SK-N-SH (cell line): Measurements from ENCODE around the gene ASTN2. TPM values are rescaled to one million over a fixed set of nuclear protein-coding genes. Genes with fewer than 3 reads are reported as not detected.

Experiments
- CTCF ChIA-PET: fragments of 300-600, 350-600 bp; formaldehyde crosslinking; extraction: SDS; loops from one replicate; lab custom pipeline; 2021; lab: Yijun Ruan, JAX
- POLR2A ChIA-PET: fragments of 350-600 bp; sonication (Branson Sonifier 250); formaldehyde crosslinking; extraction: SDS; loops from one replicate; lab custom pipeline; 2020; ENCODE audit warnings: antibody characterized with exemption, inconsistent platforms; lab: Yijun Ruan, JAX
- DNase-seq: peaks from one replicate; pipeline ENCODE4 v3.0.0; 2012
- H2AFZ ChIP-seq: fragments of 200-600 bp; sonication (generic); 2 replicates; pipeline ENCODE4 v1.8.1; 2016; ENCODE audit warnings: antibody characterized with exemption, mild to moderate bottlenecking, low read depth
- H3F3A ChIP-seq: fragments of 200-600 bp; sonication (generic); replicated peaks from 2 replicates; pipeline ENCODE3; 2016; ENCODE audit warnings: antibody characterized with exemption, mild to moderate bottlenecking; ENCODE audit not compliant: insufficient read depth
- H3K27ac ChIP-seq, 2 experiments: fragments of 200-500 bp in 1 of 2; fragments of 200-600 bp in 1 of 2; sonication (Bioruptor generic) in 1 of 2; sonication (generic), shearing (Covaris generic) in 1 of 2; 2 replicates each; pipeline versions ENCODE4 v1.5.1 to v1.6.1; 2014 to 2016; ENCODE audit warnings: low read depth in 2 of 2, inconsistent platforms in 1 of 2, low read length in 1 of 2, mild to moderate bottlenecking in 1 of 2, mixed read lengths in 1 of 2
- H3K27me3 ChIP-seq: fragments of 200-600 bp; sonication (generic), shearing (Covaris generic); 2 replicates; pipeline ENCODE4 v1.6.1; 2016; ENCODE audit warnings: mixed run types; ENCODE audit not compliant: insufficient read depth
- H3K36me3 ChIP-seq, 2 experiments: fragments of 200-500 bp in 1 of 2; fragments of 200-600 bp in 1 of 2; sonication (Bioruptor generic) in 1 of 2; sonication (generic) in 1 of 2; replicated peaks in 1 of 2; 2 replicates each; pipeline versions ENCODE3 to v1.5.1; 2014 to 2016; ENCODE audit warnings: low read length in 1 of 2, mild to moderate bottlenecking in 1 of 2; ENCODE audit not compliant: insufficient read depth in 2 of 2, control insufficient read depth in 1 of 2
- H3K4me1 ChIP-seq, 2 experiments: fragments of 200-500 bp in 1 of 2; fragments of 200-600 bp in 1 of 2; sonication (Bioruptor generic) in 1 of 2; sonication (generic), shearing (Covaris generic) in 1 of 2; 2 replicates each; pipeline versions ENCODE4 v1.5.1 to v1.6.1; 2014 to 2016; ENCODE audit warnings: low read depth in 1 of 2, low read length in 1 of 2, mixed run types in 1 of 2; ENCODE audit not compliant: insufficient read depth in 2 of 2, control insufficient read depth in 1 of 2
- H3K4me2 ChIP-seq: fragments of 200-600 bp; sonication (generic), shearing (Covaris generic); 2 replicates; pipeline ENCODE4 v1.6.1; 2017; ENCODE audit warnings: mixed run types
- H3K4me3 ChIP-seq, 2 experiments: fragments of 200-500 bp in 1 of 2; fragments of 200-600 bp in 1 of 2; sonication (Bioruptor generic) in 1 of 2; sonication (generic), shearing (Covaris generic) in 1 of 2; 2 replicates each; pipeline versions ENCODE4 v1.5.1 to v1.8.1; 2014 to 2016; ENCODE audit warnings: low read depth in 2 of 2, inconsistent platforms in 1 of 2, low read length in 1 of 2, mild to moderate bottlenecking in 1 of 2, mixed read lengths in 1 of 2, moderate library complexity in 1 of 2
- H3K79me2 ChIP-seq: fragments of 200-600 bp; sonication (generic); 2 replicates; pipeline ENCODE4 v1.8.1; 2017; ENCODE audit warnings: mild to moderate bottlenecking; ENCODE audit not compliant: insufficient read depth
- H3K9ac ChIP-seq: fragments of 200-600 bp; sonication (generic); 2 replicates; pipeline ENCODE4 v1.6.1; 2017; ENCODE audit warnings: mixed run types
- H3K9me2 ChIP-seq: fragments of 200-600 bp; sonication (generic); 2 replicates; pipeline ENCODE4 v1.6.1; 2017; ENCODE audit warnings: mixed run types
- H3K9me3 ChIP-seq: fragments of 200-600 bp; sonication (generic); 2 replicates; pipeline ENCODE4 v1.6.1; 2017; ENCODE audit warnings: mixed run types, mild to moderate bottlenecking, moderate library complexity
- H4K20me1 ChIP-seq: fragments of 200-600 bp; sonication (generic); 2 replicates; pipeline ENCODE4 v1.6.1; 2017; ENCODE audit warnings: mild to moderate bottlenecking, mixed run types; ENCODE audit not compliant: insufficient read depth
- FOSL2 ChIP-seq: IDR thresholded peaks from 2 replicates; pipeline ENCODE4 v1.4.0; 2012; ENCODE audit warnings: low read depth, mild to moderate bottlenecking, moderate library complexity, borderline replicate concordance
- FOXJ3 ChIP-seq: sonication (generic); formaldehyde crosslinking; IDR thresholded peaks from 2 replicates; pipeline ENCODE4 v1.5.1; 2020; ENCODE audit warnings: mild to moderate bottlenecking, missing genetic modification reagents
- JUND ChIP-seq: IDR thresholded peaks from 2 replicates; pipeline ENCODE4 v1.4.0; 2012
- MEF2A ChIP-seq: IDR thresholded peaks from 2 replicates; pipeline ENCODE4 v1.4.0; 2012; ENCODE audit warnings: low read depth, borderline replicate concordance
- MXI1 ChIP-seq: IDR thresholded peaks from 2 replicates; pipeline ENCODE4 v1.6.1; 2012; ENCODE audit warnings: mild to moderate bottlenecking, low read depth, low read length, improper control_type of control experiment
- NFIC ChIP-seq: IDR thresholded peaks from 2 replicates; pipeline ENCODE4 v1.4.0; 2012; ENCODE audit warnings: borderline replicate concordance
- RAD21 ChIP-seq: IDR thresholded peaks from 2 replicates; pipeline ENCODE4 v1.6.1; 2012; ENCODE audit warnings: mild to moderate bottlenecking, low read length
- RFX5 ChIP-seq: IDR thresholded peaks from 2 replicates; pipeline ENCODE4 v1.6.1; 2012; ENCODE audit warnings: mild to moderate bottlenecking, improper control_type of control experiment, low read length
- RXRA ChIP-seq: IDR thresholded peaks from 2 replicates; pipeline ENCODE4 v1.4.0; 2012; ENCODE audit warnings: low read depth, mild to moderate bottlenecking, borderline replicate concordance
- TAF1 ChIP-seq: IDR thresholded peaks from 2 replicates; pipeline ENCODE4 v1.6.1; 2012; ENCODE audit warnings: low read depth, mild to moderate bottlenecking, low read length, moderate library complexity, borderline replicate concordance
- TCF12 ChIP-seq: IDR thresholded peaks from 2 replicates; pipeline ENCODE4 v1.4.0; 2012
- YY1 ChIP-seq: IDR thresholded peaks from 2 replicates; pipeline ENCODE4 v1.4.0; 2012; ENCODE audit warnings: low read depth, mild to moderate bottlenecking
- WGBS: methylation state at CpG from one replicate; pipeline ENCODE4 v1.1.6; 2017; ENCODE audit warnings: low lambda C conversion rate; 5-methylcytosine and 5-hydroxymethylcytosine counted together
- polyA plus RNA-seq, 3 experiments: library from polyadenylated mRNA; depleted of rRNA; stranded (reverse); fragments of >200 nt; gene quantifications; 2 replicates each; pipeline ENCODE4 v1.2.3, GENCODE V29; 2012
- TF ChIP-seq, protein P1 (sequence below): fragments of 150-350 bp; IDR thresholded peaks from 2 replicates; pipeline ENCODE4 v1.6.1; 2016; ENCODE audit warnings: mild to moderate bottlenecking, low read depth, low read length
- TF ChIP-seq, protein P2 (sequence below): fragments of 150-350 bp; IDR thresholded peaks from 2 replicates; pipeline ENCODE4 v1.6.1; 2017; ENCODE audit warnings: antibody characterized with exemption, low read length, low read depth, borderline replicate concordance
- TF ChIP-seq, protein P3 (sequence below): IDR thresholded peaks from 2 replicates; pipeline ENCODE4 v1.6.1; 2012; ENCODE audit warnings: mild to moderate bottlenecking, low read depth, low read length, moderate library complexity

ASTN2 gene
- polyA plus RNA-seq, 1 of the 3 experiments (the other 2 are of a cell fraction): 6.6 TPM

DNA sequence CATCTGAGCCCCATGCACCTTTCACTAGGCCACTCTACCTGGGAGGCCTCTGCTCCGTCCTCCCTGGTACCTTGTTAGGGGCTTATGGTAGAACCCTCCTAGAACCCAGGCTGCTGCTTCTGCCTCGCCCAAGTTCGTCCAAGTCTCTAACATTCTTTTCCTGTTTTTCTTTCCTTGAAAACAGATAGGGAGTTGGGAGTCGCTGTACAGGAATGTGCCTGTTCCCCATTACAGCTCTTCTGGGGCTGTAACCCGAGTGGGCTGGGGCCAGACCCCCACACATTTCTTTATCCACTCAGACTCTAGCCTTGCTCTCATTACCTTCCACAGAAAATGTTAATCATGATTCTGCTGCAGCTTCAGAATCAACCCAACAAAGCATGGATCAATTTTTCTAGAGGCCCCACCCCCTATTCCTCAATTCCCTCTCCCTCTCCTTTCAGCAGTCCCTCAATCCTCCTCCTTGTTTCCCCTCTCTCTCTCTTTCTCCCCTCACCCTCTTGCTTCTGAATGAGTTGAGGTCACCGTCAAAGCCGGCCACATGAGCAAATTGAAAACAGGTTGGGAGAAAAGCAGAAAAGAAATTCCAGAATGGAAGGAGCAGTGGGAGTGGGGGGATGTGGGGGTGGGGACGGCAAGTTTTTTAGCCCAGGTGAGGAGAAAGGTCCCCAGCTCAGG lies 921.5 kb downstream of the ASTN2 start:
- ChIA-PET POLR2A (no interaction called here), CTCF (interaction anchor here (2.9 kb wide), 1 partner anchor 900 kb away, joined by 16 read pairs; no protein-coding TSS in a partner anchor)
- peak overlapping the region in 1 of 2 experiments; percentile 37; a peak in 1 of 4 replicates for H3K27ac ChIP-seq
- TF ChIP-seq NFIC: no peak
- TF ChIP-seq MEF2A: no peak
- TF ChIP-seq TCF12: peak; percentile 29; the same call in 1 of the 2 replicates
- TF ChIP-seq, protein P1, sequence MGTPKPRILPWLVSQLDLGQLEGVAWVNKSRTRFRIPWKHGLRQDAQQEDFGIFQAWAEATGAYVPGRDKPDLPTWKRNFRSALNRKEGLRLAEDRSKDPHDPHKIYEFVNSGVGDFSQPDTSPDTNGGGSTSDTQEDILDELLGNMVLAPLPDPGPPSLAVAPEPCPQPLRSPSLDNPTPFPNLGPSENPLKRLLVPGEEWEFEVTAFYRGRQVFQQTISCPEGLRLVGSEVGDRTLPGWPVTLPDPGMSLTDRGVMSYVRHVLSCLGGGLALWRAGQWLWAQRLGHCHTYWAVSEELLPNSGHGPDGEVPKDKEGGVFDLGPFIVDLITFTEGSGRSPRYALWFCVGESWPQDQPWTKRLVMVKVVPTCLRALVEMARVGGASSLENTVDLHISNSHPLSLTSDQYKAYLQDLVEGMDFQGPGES: no peak
- 0 out of 2 replicates have a peak, but pooled peaks have one; percentile 20 for TF ChIP-seq FOSL2
- peaks cover 7 to 12% of the 10 kb centered on the region in 2 experiments; a peak in 2 of 4 replicates for H3K4me1 ChIP-seq
- H3K4me3 ChIP-seq: no peak overlapping the region
- no peak for DNase-seq
- H3K79me2 ChIP-seq: no peaks in the 10 kb centered on the region
- no peaks in the 10 kb centered on the region for H3K27me3 ChIP-seq
- no peak overlapping the region; the same call in 1 of the 2 replicates for H2AFZ ChIP-seq
- peak overlapping the region; percentile 18; the same call in 1 of the 2 replicates for H3K4me2 ChIP-seq
- 53% methylated on average over 8 of the region's 8 CpGs for WGBS
- no peaks in the 10 kb centered on the region for H3K36me3 ChIP-seq
- no peak overlapping the region for H3K9ac ChIP-seq
- no peaks in the 10 kb centered on the region for H3K9me3 ChIP-seq
- H3K9me2 ChIP-seq: no peaks in the 10 kb centered on the region
- no peaks in the 10 kb centered on the region for H4K20me1 ChIP-seq
- H3F3A ChIP-seq: no peaks in the 10 kb centered on the region

DNA sequence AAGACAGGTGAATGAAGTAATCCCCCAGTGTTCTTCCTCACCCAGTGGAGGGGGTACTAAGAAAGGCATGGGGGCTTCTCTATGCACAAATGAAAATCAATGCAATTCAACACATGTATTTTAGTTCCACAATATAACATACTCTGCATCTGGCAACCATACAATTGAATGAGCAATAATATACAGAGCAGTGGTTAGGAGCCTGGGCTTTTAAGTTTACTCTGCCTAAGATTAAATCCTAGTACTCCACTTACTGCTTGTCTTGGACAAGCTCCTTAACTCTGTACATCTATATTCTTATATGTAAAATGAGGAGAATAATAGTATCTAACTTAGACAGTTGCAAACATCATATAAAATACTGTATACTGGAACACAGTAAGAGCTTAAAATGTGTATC lies 923.2 kb downstream of the ASTN2 start:
- no peaks in the 10 kb centered on the region for H3F3A ChIP-seq
- H3K4me3 ChIP-seq: no peak overlapping the region
- peaks cover 0 to 3% of the 10 kb centered on the region in 2 experiments for H3K36me3 ChIP-seq
- no peaks in the 10 kb centered on the region for H3K27me3 ChIP-seq
- POLR2A ChIA-PET: no interaction called here
- H3K9me2 ChIP-seq: no peaks in the 10 kb centered on the region
- no peak overlapping the region for H3K27ac ChIP-seq
- TF ChIP-seq, protein P2, sequence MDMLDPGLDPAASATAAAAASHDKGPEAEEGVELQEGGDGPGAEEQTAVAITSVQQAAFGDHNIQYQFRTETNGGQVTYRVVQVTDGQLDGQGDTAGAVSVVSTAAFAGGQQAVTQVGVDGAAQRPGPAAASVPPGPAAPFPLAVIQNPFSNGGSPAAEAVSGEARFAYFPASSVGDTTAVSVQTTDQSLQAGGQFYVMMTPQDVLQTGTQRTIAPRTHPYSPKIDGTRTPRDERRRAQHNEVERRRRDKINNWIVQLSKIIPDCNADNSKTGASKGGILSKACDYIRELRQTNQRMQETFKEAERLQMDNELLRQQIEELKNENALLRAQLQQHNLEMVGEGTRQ: no peak
- no peak for TF ChIP-seq RFX5
- no peak for TF ChIP-seq RAD21
- TF ChIP-seq, protein P3, sequence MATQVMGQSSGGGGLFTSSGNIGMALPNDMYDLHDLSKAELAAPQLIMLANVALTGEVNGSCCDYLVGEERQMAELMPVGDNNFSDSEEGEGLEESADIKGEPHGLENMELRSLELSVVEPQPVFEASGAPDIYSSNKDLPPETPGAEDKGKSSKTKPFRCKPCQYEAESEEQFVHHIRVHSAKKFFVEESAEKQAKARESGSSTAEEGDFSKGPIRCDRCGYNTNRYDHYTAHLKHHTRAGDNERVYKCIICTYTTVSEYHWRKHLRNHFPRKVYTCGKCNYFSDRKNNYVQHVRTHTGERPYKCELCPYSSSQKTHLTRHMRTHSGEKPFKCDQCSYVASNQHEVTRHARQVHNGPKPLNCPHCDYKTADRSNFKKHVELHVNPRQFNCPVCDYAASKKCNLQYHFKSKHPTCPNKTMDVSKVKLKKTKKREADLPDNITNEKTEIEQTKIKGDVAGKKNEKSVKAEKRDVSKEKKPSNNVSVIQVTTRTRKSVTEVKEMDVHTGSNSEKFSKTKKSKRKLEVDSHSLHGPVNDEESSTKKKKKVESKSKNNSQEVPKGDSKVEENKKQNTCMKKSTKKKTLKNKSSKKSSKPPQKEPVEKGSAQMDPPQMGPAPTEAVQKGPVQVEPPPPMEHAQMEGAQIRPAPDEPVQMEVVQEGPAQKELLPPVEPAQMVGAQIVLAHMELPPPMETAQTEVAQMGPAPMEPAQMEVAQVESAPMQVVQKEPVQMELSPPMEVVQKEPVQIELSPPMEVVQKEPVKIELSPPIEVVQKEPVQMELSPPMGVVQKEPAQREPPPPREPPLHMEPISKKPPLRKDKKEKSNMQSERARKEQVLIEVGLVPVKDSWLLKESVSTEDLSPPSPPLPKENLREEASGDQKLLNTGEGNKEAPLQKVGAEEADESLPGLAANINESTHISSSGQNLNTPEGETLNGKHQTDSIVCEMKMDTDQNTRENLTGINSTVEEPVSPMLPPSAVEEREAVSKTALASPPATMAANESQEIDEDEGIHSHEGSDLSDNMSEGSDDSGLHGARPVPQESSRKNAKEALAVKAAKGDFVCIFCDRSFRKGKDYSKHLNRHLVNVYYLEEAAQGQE: no peak
- no peak for TF ChIP-seq YY1
- TF ChIP-seq FOXJ3 (CRISPR knock-in tag): no peak
- TF ChIP-seq TAF1: no peak
- no peak for TF ChIP-seq MXI1
- no peak for TF ChIP-seq JUND
- TF ChIP-seq RXRA: no peak
- H3K9me3 ChIP-seq: no peaks in the 10 kb centered on the region
- CTCF ChIA-PET: interaction anchor here (0.7 kb wide), 2 partner anchors 23 to 150 kb away, joined by 3 to 4 read pairs; no protein-coding TSS in a partner anchor
- peaks cover 5 to 7% of the 10 kb centered on the region in 2 experiments; a peak in 2 of 4 replicates for H3K4me1 ChIP-seq
- no peak overlapping the region for H3K4me2 ChIP-seq
- no peaks in the 10 kb centered on the region for H3K79me2 ChIP-seq
- no peaks in the 10 kb centered on the region for H4K20me1 ChIP-seq
- no peak overlapping the region for H3K9ac ChIP-seq
- H2AFZ ChIP-seq: no peak overlapping the region
- DNase-seq: no peak
